ENCODE results near the gene TALDO1. TPM values are rescaled to one million over a fixed set of nuclear protein-coding genes. Genes with fewer than 3 reads are reported as not detected.

Gene TALDO1
- total and polyA plus RNA-seq, 10 of the 15 experiments (the other 5 are each of a cell fraction or from before 2014, with no cell fraction given), result 121 to 302 (median 182) TPM

- H2AFZ ChIP-seq (ENCODE audit: control insufficient read depth, low read depth, low read length), result no peak overlapping the region
- WGBS (ENCODE audit: insufficient coverage, insufficient replicate concordance, low lambda C conversion rate, missing lambda C conversion rate), result 83% methylated on average over 20 of the region's 24 CpGs
- no peak for FAIRE-seq
- no peak for ATAC-seq
- H3K27me3 ChIP-seq (replicated peaks in 1 of 2; ENCODE audit: control insufficient read depth in 2 of 2, insufficient read depth in 2 of 2, low read length in 1 of 2), result no peaks in the 10 kb centered on the region
- intact Hi-C loops (cut with micrococcal nuclease; ENCODE audit: unreplicated experiment), result no loop called here
- CTCF ChIA-PET, result no interaction called here
- POLR2A ChIA-PET, result no interaction called here
- in situ Hi-C loops (cut with MboI), result no loop called here
- no peaks in the 10 kb centered on the region for H3K9me3 ChIP-seq (replicated peaks; ENCODE audit: control insufficient read depth, insufficient read depth, low read length)
- no peaks in the 10 kb centered on the region for H3K79me2 ChIP-seq (ENCODE audit: control insufficient read depth, insufficient read depth, low read length)
- DNase-seq (ENCODE audit: low read depth, low spot score), result no peak
- no peak overlapping the region for H3K27ac ChIP-seq (ENCODE audit: control insufficient read depth, insufficient read depth)
- H4K20me1 ChIP-seq (ENCODE audit: control insufficient read depth, insufficient read depth), result no peaks in the 10 kb centered on the region
- peaks cover 7% of the 10 kb centered on the region for H3K4me1 ChIP-seq (ENCODE audit: control insufficient read depth, insufficient read depth, low read length)
- RAD21 ChIA-PET (ENCODE audit: unreplicated experiment), result no interaction called here
- BruUV-seq (replicated peaks), result no TSS peak
- TF ChIP-seq DPF2 (IDR thresholded peaks at IDR 0.05), result no peak
- TF ChIP-seq ZBED1 (IDR thresholded peaks at IDR 0.05; ENCODE audit: borderline replicate concordance), result no peak
- TF ChIP-seq, protein P1, sequence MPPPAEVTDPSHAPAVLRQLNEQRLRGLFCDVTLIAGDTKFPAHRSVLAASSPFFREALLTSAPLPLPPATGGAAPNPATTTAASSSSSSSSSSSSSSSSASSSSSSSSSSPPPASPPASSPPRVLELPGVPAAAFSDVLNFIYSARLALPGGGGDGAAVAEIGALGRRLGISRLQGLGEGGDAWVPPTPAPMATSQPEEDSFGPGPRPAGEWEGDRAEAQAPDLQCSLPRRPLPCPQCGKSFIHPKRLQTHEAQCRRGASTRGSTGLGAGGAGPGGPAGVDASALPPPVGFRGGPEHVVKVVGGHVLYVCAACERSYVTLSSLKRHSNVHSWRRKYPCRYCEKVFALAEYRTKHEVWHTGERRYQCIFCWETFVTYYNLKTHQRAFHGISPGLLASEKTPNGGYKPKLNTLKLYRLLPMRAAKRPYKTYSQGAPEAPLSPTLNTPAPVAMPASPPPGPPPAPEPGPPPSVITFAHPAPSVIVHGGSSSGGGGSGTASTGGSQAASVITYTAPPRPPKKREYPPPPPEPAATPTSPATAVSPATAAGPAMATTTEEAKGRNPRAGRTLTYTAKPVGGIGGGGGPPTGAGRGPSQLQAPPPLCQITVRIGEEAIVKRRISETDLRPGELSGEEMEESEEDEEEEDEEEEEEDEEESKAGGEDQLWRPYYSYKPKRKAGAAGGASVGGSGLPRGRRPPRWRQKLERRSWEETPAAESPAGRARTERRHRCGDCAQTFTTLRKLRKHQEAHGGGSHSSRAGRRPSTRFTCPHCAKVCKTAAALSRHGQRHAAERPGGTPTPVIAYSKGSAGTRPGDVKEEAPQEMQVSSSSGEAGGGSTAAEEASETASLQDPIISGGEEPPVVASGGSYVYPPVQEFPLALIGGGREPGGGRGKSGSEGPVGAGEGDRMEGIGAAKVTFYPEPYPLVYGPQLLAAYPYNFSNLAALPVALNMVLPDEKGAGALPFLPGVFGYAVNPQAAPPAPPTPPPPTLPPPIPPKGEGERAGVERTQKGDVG (CRISPR knock-in tag; IDR thresholded peaks at IDR 0.05), result no peak
- TF ChIP-seq, protein P2, sequence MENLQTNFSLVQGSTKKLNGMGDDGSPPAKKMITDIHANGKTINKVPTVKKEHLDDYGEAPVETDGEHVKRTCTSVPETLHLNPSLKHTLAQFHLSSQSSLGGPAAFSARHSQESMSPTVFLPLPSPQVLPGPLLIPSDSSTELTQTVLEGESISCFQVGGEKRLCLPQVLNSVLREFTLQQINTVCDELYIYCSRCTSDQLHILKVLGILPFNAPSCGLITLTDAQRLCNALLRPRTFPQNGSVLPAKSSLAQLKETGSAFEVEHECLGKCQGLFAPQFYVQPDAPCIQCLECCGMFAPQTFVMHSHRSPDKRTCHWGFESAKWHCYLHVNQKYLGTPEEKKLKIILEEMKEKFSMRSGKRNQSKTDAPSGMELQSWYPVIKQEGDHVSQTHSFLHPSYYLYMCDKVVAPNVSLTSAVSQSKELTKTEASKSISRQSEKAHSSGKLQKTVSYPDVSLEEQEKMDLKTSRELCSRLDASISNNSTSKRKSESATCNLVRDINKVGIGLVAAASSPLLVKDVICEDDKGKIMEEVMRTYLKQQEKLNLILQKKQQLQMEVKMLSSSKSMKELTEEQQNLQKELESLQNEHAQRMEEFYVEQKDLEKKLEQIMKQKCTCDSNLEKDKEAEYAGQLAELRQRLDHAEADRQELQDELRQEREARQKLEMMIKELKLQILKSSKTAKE (IDR thresholded peaks at IDR 0.05; ENCODE audit: low read depth, poor library complexity, severe bottlenecking), result no peak
- no peak overlapping the region for H3K4me2 ChIP-seq (ENCODE audit: control insufficient read depth, insufficient read depth)
- H3K4me3 ChIP-seq, result no peak overlapping the region
- peaks cover 0 to 2% of the 10 kb centered on the region in 2 experiments; a peak in 2 of 4 replicates for H3K36me3 ChIP-seq (ENCODE audit: control insufficient read depth in 2 of 2, insufficient read depth in 2 of 2, low read length in 1 of 2)
- SMC1A ChIA-PET (ENCODE audit: uncharacterized antibody, unreplicated experiment), result no interaction called here
- no peak overlapping the region for H3K9ac ChIP-seq (ENCODE audit: control insufficient read depth, insufficient read depth, low read length)
These were observed 39.9 kb downstream of the TALDO1 start for GRCh38 chr11:787084-787675.

Measured in GM12878 (cell line).